ENCODE data around the gene KRTAP10-1.

KRTAP10-1 gene

DNA sequence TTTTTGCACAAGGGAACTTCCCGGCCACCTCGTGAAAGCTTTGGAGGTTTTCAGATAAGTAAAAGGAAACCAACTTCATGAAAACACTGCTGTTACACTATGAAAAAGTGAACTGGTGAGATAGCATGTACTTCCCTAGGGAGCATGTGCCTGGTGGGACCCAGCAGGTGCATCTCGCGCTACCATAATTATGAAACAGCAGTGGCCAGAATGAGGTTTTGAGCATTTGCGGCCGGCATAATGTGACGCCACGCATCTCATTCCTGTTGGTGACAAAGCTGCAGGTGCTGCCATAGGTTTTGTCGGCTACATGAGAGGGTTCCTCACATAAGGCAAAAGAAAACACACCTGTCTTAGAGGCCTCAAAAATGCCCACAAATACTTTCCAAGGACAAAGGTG is 16.9 kb upstream of the KRTAP10-1 start:
- no peak overlapping the region for H3K27ac ChIP-seq (ENCODE audit: low read depth, low read length, poor library complexity, severe bottlenecking)
- H3K9ac ChIP-seq (ENCODE audit: low read length) = no peak overlapping the region
- TF ChIP-seq EZH2 (IDR thresholded peaks at IDR 0.05; ENCODE audit: borderline replicate concordance, low read length) = no peak
- TF ChIP-seq, protein P1, sequence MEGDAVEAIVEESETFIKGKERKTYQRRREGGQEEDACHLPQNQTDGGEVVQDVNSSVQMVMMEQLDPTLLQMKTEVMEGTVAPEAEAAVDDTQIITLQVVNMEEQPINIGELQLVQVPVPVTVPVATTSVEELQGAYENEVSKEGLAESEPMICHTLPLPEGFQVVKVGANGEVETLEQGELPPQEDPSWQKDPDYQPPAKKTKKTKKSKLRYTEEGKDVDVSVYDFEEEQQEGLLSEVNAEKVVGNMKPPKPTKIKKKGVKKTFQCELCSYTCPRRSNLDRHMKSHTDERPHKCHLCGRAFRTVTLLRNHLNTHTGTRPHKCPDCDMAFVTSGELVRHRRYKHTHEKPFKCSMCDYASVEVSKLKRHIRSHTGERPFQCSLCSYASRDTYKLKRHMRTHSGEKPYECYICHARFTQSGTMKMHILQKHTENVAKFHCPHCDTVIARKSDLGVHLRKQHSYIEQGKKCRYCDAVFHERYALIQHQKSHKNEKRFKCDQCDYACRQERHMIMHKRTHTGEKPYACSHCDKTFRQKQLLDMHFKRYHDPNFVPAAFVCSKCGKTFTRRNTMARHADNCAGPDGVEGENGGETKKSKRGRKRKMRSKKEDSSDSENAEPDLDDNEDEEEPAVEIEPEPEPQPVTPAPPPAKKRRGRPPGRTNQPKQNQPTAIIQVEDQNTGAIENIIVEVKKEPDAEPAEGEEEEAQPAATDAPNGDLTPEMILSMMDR (IDR thresholded peaks at IDR 0.05; ENCODE audit: low read length) = no peak
- H3F3A ChIP-seq (ENCODE audit: insufficient read depth, low read length) = no peaks in the 10 kb centered on the region
- no peak overlapping the region for H2AFZ ChIP-seq (ENCODE audit: low read length)
- H3K4me1 ChIP-seq (ENCODE audit: insufficient read depth, low read length, severe bottlenecking) = no peaks in the 10 kb centered on the region
- no peaks in the 10 kb centered on the region for H3K79me2 ChIP-seq (ENCODE audit: insufficient read depth, low read length)
- no peak overlapping the region for H3K4me3 ChIP-seq (ENCODE audit: low read depth, low read length, poor library complexity, severe bottlenecking)
- H3K9me3 ChIP-seq (ENCODE audit: low read length) = no peaks in the 10 kb centered on the region
- H3K36me3 ChIP-seq (ENCODE audit: insufficient read depth, low read length) = no peaks in the 10 kb centered on the region
- H3K27me3 ChIP-seq (ENCODE audit: insufficient read depth, low read length) = no peaks in the 10 kb centered on the region; the same call in 1 of the 2 replicates
- no peaks in the 10 kb centered on the region for H4K20me1 ChIP-seq (ENCODE audit: insufficient read depth, low read length)
- no peaks in the 10 kb centered on the region for H3K9me2 ChIP-seq (ENCODE audit: low read depth, low read length)
- no peak overlapping the region for H3K4me2 ChIP-seq (ENCODE audit: low read length)

DNA sequence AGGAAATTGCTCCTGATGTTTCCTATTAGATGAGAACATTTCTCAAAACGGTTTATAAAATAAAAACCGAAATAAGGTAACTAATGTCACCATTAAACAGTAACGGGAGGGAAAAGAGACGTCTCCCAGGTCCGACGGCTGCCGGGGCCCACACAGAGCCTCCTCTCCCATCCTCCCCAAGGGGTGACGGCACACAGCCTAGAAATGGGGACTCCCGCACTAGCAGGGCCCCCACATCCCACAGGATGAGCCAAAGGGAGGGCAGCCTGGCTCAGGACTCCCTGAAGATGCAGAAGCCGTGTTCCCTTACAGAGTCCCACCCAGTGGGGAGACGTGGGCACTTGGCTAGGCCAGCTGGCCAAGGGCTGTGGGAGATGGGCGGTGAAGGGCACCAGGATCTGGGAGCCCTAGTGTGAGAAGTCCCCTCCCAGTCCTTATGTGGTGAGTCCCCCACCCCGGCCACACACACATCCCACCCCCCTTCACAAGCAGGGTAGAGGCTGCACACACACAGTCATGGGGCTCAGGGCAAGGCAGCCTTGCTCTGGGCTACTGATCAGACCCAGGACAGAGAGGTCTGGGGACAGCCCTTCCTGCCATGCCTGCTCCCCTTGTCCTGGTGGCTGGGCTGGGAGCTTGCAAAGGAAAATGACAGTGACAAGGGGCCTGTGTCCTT is 15.3 kb upstream of the KRTAP10-1 start:
- H3K36me3 ChIP-seq (ENCODE audit: insufficient read depth, low read length) = no peaks in the 10 kb centered on the region
- H3K4me2 ChIP-seq (ENCODE audit: low read length) = no peak overlapping the region
- H3K4me3 ChIP-seq (ENCODE audit: low read depth, low read length, poor library complexity, severe bottlenecking) = no peak overlapping the region
- H3K79me2 ChIP-seq (ENCODE audit: insufficient read depth, low read length) = no peaks in the 10 kb centered on the region
- H3K9me2 ChIP-seq (ENCODE audit: low read depth, low read length) = no peaks in the 10 kb centered on the region
- no peaks in the 10 kb centered on the region for H4K20me1 ChIP-seq (ENCODE audit: insufficient read depth, low read length)
- H2AFZ ChIP-seq (ENCODE audit: low read length) = no peak overlapping the region
- no peaks in the 10 kb centered on the region for H3K4me1 ChIP-seq (ENCODE audit: insufficient read depth, low read length, severe bottlenecking)
- H3K9me3 ChIP-seq (ENCODE audit: low read length) = no peaks in the 10 kb centered on the region
- H3K9ac ChIP-seq (ENCODE audit: low read length) = no peak overlapping the region
- no peaks in the 10 kb centered on the region for H3F3A ChIP-seq (ENCODE audit: insufficient read depth, low read length)
- no peaks in the 10 kb centered on the region; the same call in 1 of the 2 replicates for H3K27me3 ChIP-seq (ENCODE audit: insufficient read depth, low read length)
- TF ChIP-seq EZH2 (IDR thresholded peaks at IDR 0.05; ENCODE audit: borderline replicate concordance, low read length) = no peak
- TF ChIP-seq, protein P1 (IDR thresholded peaks at IDR 0.05; ENCODE audit: low read length) = no peak
- H3K27ac ChIP-seq (ENCODE audit: low read depth, low read length, poor library complexity, severe bottlenecking) = no peak overlapping the region

DNA sequence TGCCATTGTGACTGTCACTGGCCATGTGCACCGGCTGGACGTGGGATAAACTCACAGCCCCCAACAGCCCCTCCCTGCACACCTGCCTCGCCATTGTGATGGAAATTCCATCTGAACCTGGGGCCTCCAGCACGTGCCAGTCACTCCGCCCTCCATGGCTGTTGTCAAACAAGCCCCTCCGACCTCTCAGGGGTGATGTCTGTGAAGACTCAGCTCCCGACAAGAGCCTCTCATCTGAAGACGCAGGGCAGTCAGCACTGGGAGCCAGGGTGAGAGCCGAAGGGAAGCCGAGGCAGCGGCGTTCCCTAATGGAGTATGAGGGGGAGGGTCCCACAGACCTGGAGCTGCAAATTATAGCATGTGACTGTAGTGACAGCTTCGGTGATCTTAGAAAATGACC is 12.7 kb upstream of the KRTAP10-1 start:
- Histone ChIP-seq H3K4me1 (ENCODE audit: insufficient read depth, low read length, severe bottlenecking) (no peaks in the 10 kb centered on the region), H2AFZ (ENCODE audit: low read length) (no peak overlapping the region), H3F3A (ENCODE audit: insufficient read depth, low read length) (no peaks in the 10 kb centered on the region), H3K4me2 (ENCODE audit: low read length) (no peak overlapping the region), H3K9ac (ENCODE audit: low read length) (no peak overlapping the region), H3K4me3 (ENCODE audit: low read depth, low read length, poor library complexity, severe bottlenecking) (no peak overlapping the region), H3K9me3 (ENCODE audit: low read length) (no peaks in the 10 kb centered on the region), H3K79me2 (ENCODE audit: insufficient read depth, low read length) (no peaks in the 10 kb centered on the region), H3K36me3 (ENCODE audit: insufficient read depth, low read length) (no peaks in the 10 kb centered on the region), H3K27me3 (ENCODE audit: insufficient read depth, low read length) (no peaks in the 10 kb centered on the region; the same call in 1 of the 2 replicates), H4K20me1 (ENCODE audit: insufficient read depth, low read length) (no peaks in the 10 kb centered on the region), H3K27ac (ENCODE audit: low read depth, low read length, poor library complexity, severe bottlenecking) (no peak overlapping the region), H3K9me2 (ENCODE audit: low read depth, low read length) (no peaks in the 10 kb centered on the region)
- TF ChIP-seq, protein P1 (IDR thresholded peaks at IDR 0.05; ENCODE audit: low read length) = no peak
- no peak for TF ChIP-seq EZH2 (IDR thresholded peaks at IDR 0.05; ENCODE audit: borderline replicate concordance, low read length)

Data from OCI-LY1 (cell line).